ENCODE data around the gene FANCG. TPM values are rescaled to one million over a fixed set of nuclear protein-coding genes. Genes with fewer than 3 reads are reported as not detected.

The FANCG gene
- total RNA-seq, 1 donor from 2014 or later = 20.1 TPM

GRCh38 chr9:35103660-35104191, 24.0 kb upstream of the FANCG start:
- no peak for DNase-seq

GRCh38 chr9:35102769-35103659, 23.3 kb upstream of the FANCG start, which contains the start of gene STOML2:
Gene STOML2, minus strand, starts transcription at chr9:35103131. Its CDS starts 37 bp downstream, at chr9:35103094.
- DNase-seq = peak; percentile 96

- DNase-seq = no peak
These were observed 22.7 kb upstream of the FANCG start for GRCh38 chr9:35102465-35102768.

GRCh38 chr9:35097573-35097972, 17.8 kb upstream of the FANCG start:
- DNase-seq = no peak

GRCh38 chr9:35096035-35096849, 16.5 kb upstream of the FANCG start, which contains the start of gene PIGO:
Gene PIGO, minus strand, starts transcription at chr9:35096591. Its CDS starts 1,026 bp downstream, at chr9:35095565.
- DNase-seq = peak; percentile 78

- DNase-seq = no peak
These were observed 11.8 kb upstream of the FANCG start for GRCh38 chr9:35091536-35091935.

- DNase-seq = no peak
These were observed 9.7 kb upstream of the FANCG start for GRCh38 chr9:35089434-35089833.

GRCh38 chr9:35085078-35085477, 5.3 kb upstream of the FANCG start:
- DNase-seq = no peak

- no peak for DNase-seq
These were observed 709 bp downstream of the FANCG start for GRCh38 chr9:35079041-35079425.

GRCh38 chr9:35078066-35078465, 1.7 kb downstream of the FANCG start:
- no peak for DNase-seq

- DNase-seq = no peak
These were observed 2.9 kb downstream of the FANCG start for GRCh38 chr9:35076848-35077247.

- no peak for DNase-seq
These were observed 4.4 kb downstream of the FANCG start for GRCh38 chr9:35075358-35075757.

GRCh38 chr9:35074791-35075190, 5.0 kb downstream of the FANCG start:
- no peak for DNase-seq

- DNase-seq = no peak
These were observed 5.6 kb downstream of the FANCG start for GRCh38 chr9:35074141-35074540.

GRCh38 chr9:35073279-35073612, 6.5 kb downstream of the FANCG start:
- DNase-seq = no peak

- DNase-seq = peak; percentile 100
These were observed 7.1 kb downstream of the FANCG start, which contains the start of gene VCP for GRCh38 chr9:35072461-35073278. Gene VCP, minus strand, starts transcription at chr9:35072625. Its CDS starts 272 bp downstream, at chr9:35072353.

GRCh38 chr9:35071814-35072460, 7.8 kb downstream of the FANCG start:
- DNase-seq = peak; percentile 64

GRCh38 chr9:35070823-35071813, 8.6 kb downstream of the FANCG start:
- peak; percentile 43 for DNase-seq

GRCh38 chr9:35069020-35069419, 10.7 kb downstream of the FANCG start:
- DNase-seq = no peak

GRCh38 chr9:35067056-35067455, 12.7 kb downstream of the FANCG start:
- DNase-seq = no peak

Measured in skin of body (tissue), 2 donors.